Gastrocnemius medialis (tissue), 4 donors: Measurements from ENCODE around the gene RAB17. TPM values are rescaled to one million over a fixed set of nuclear protein-coding genes. Genes with fewer than 3 reads are reported as not detected.

Source experiments
- ATAC-seq, 2 donors: fragments of 150-250 bp; one replicate each; pipeline ENCODE4 v1.9.1; 2016
- DNase-seq, 2 donors: peaks; one replicate each; pipeline ENCODE4 v3.0.0-alpha.2; 2019
- H3K27ac ChIP-seq, 4 donors: fragments of 200-600 bp; sonication (generic); 1 replicate in 1 of 4; 2 replicates in 3 of 4; pipeline ENCODE4 v1.5.1; 2016 to 2018; ENCODE audit warnings: mild to moderate bottlenecking in 2 of 4, moderate library complexity in 1 of 4
- H3K27me3 ChIP-seq, 3 donors: fragments of 200-600 bp; sonication (generic) in 2 of 3; 1 replicate in 1 of 3; 2 replicates in 2 of 3; pipeline versions ENCODE4 v1.5.1 to v1.6.0; 2016 to 2019; ENCODE audit warnings: mild to moderate bottlenecking in 1 of 3, moderate library complexity in 1 of 3
- H3K36me3 ChIP-seq, 2 donors: fragments of 200-600 bp; sonication (generic) in 1 of 2; one replicate each; pipeline ENCODE4 v1.5.1; 2017 to 2018
- H3K4me1 ChIP-seq, 2 donors: fragments of 200-600 bp; sonication (generic) in 1 of 2; one replicate each; pipeline ENCODE4 v1.5.1; 2016 to 2017; ENCODE audit warnings: mild to moderate bottlenecking in 2 of 2
- H3K4me3 ChIP-seq, 4 donors: fragments of 200-600 bp; sonication (generic) in 3 of 4; 1 replicate in 1 of 4; 2 replicates in 3 of 4; pipeline ENCODE4 v1.5.1; 2016 to 2019; ENCODE audit warnings: mild to moderate bottlenecking in 2 of 4
- H3K9me3 ChIP-seq, 3 donors: fragments of 200-600 bp; sonication (generic) in 2 of 3; 1 replicate in 1 of 3; 2 replicates in 2 of 3; pipeline ENCODE4 v1.5.1; 2016 to 2019
- CTCF ChIP-seq, 5 experiments: fragments of 450-650 bp in 3 of 5; fragments of 200-600 bp in 2 of 5; sonication (generic) in 2 of 5; IDR thresholded peaks in 4 of 5; conservative IDR thresholded peaks in 1 of 5; 1 replicate in 4 of 5; 2 replicates in 1 of 5; pipeline ENCODE4 v1.5.1; 2016 to 2019; ENCODE audit warnings: antibody characterized with exemption in 5 of 5, mild to moderate bottlenecking in 3 of 5, moderate library complexity in 3 of 5
- POLR2A ChIP-seq, 2 donors: fragments of 450-650 bp; IDR thresholded peaks; one replicate each; pipeline ENCODE4 v1.6.1; 2017; ENCODE audit warnings: antibody characterized with exemption in 2 of 2, mild to moderate bottlenecking in 2 of 2, moderate library complexity in 2 of 2
- in situ Hi-C, 4 donors: fragments of 200-750 bp; cut with MboI; loops; one replicate each; pipeline versions ENCODE4 v1.15.0 to v1.8.0; 2017; ENCODE audit warnings: low sequenced_read_pairs in 4 of 4
- intact Hi-C: fragments of 100-400 bp; cut with DNase I; formaldehyde crosslinking; loops from one replicate; pipeline ENCODE4 v1.15.1; 2023; ENCODE audit warnings: low total_unique reads
- total RNA-seq, 4 donors: library from RNA; depleted of rRNA; stranded (reverse); fragments of >200 nt; gene quantifications; one replicate each; pipeline versions ENCODE4 v1.1.0 to v1.2.3, GENCODE V29; 2016

Gene RAB17
- total RNA-seq, 4 donors from 2014 or later = 0.42 to 1.3 TPM; not detected in 2

DNA sequence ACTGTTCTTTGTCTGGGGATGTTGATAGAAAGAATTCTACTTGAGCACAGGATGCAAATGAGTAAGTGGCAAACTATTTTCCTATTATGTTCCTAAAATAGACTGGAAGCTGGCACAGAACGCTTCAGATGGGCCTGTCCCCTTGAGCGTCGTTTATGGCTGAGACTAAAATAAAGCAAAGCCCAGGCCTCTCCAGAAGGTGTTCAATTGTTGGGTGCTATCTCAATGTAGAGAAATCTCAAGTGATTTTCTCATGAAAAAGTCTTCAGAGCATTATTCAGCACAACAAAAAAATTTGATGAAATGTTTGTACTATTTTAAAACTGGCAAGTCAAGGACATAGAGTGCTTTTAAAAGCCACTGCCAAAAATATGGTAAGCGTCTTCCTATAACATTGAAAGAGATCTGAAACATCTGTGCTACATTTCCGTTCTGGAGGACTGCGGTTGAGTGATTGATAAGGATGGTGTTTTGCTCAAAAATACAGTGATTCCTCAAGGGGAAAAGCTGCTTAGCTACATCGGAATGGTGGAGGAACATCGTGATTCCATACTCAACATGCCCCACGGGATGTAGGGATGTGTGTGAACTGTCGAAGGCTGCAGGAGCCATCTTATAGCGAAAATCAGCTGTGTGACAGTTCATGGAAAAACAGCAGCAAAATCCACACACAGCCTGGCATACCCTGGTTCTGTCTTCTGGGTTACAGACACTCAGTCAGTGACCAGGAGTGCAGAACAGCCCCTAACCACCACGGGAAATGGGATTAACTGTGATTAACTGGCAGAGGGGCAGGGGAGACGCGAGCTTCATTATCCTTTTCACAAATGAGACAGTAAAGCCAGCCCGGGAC lies 26.4 kb upstream of the RAB17 start:
- no peak for DNase-seq
- in situ Hi-C loops = no loop called here
- Histone ChIP-seq H3K36me3 (no peaks in the 10 kb centered on the region), H3K4me1 (peaks cover 34 to 36% of the 10 kb centered on the region in 2 donors), H3K9me3 (no peaks in the 10 kb centered on the region), H3K4me3 (no peak overlapping the region), H3K27me3 (no peaks in the 10 kb centered on the region), H3K27ac (peak overlapping the region; percentile 61 to 69 (median 67))
- TF ChIP-seq POLR2A (IDR thresholded peaks at IDR 0.05) = no peak
- TF ChIP-seq CTCF (IDR thresholded peaks at IDR 0.05 in 4 of 5, conservative IDR thresholded peaks at IDR 0.05 in 1 of 5) = no peak
- intact Hi-C loops = no loop called here
- ATAC-seq = peak; percentile 76 to 81

DNA sequence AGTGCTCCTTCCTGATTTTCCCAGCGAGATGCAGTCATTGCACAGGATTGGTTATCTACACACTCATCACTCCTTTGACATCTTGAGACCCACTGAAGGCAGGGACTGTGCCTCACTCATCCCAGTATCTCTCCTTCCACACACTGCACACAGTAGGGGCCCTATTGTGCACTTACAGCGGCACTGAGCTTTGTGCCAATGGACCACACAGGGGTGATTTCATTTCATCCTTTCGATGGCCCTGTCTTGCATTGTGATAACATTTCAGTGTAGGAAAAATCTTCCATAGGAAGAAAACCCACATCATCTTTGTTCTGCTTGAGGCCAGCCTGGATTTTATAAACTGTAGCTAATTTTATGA lies 25.8 kb upstream of the RAB17 start:
- in situ Hi-C loops = no loop called here
- H3K27me3 ChIP-seq = no peaks in the 10 kb centered on the region
- DNase-seq (no peak), ATAC-seq (no peak)
- no peak overlapping the region for H3K4me3 ChIP-seq
- peaks cover 34 to 36% of the 10 kb centered on the region in 2 donors for H3K4me1 ChIP-seq
- no peaks in the 10 kb centered on the region for H3K36me3 ChIP-seq
- peak overlapping the region; percentile 61 to 69 (median 67) for H3K27ac ChIP-seq
- intact Hi-C loops = no loop called here
- H3K9me3 ChIP-seq = no peaks in the 10 kb centered on the region
- TF ChIP-seq CTCF (IDR thresholded peaks at IDR 0.05 in 4 of 5, conservative IDR thresholded peaks at IDR 0.05 in 1 of 5) (no peak), POLR2A (IDR thresholded peaks at IDR 0.05) (no peak)

DNA sequence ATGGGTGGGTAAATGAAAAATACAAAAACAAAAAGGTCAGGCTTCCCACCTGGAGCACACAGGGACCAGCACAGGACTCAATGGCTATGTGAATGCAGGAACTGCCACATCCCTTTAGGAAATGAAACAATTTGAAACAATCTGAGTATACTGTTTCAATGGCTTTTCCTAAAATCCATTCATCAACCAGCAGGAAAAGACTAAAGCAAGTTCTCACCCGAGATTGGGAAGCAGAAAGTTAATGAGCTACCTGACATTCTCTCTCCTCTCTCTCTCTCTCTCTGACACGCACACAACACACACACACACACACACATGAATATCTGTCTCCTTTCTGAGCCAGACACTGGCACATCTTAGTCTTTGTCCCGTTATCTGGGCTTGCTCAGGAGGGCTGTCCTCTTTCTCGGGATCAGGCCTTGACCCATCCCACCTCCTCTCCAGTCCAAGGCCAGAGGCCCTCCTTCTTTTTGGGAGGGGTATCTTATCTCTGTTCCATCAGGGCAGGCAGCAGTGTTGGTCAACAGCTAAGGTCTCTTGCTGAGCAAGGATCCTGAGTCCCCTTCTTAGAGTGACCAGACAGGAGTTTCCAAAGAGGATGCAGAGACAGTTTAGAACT lies 25.2 kb upstream of the RAB17 start:
- ATAC-seq (no peak), DNase-seq (no peak)
- Histone ChIP-seq H3K4me3 (no peak overlapping the region), H3K27me3 (no peaks in the 10 kb centered on the region), H3K4me1 (peaks cover 34 to 36% of the 10 kb centered on the region in 2 donors), H3K27ac (peak overlapping the region; percentile 61 to 69 (median 67)), H3K36me3 (no peaks in the 10 kb centered on the region), H3K9me3 (no peaks in the 10 kb centered on the region)
- in situ Hi-C loops = no loop called here
- TF ChIP-seq POLR2A (IDR thresholded peaks at IDR 0.05) = no peak
- intact Hi-C loops = no loop called here

GRCh38 chr2:237614151-237614720 lies 23.7 kb upstream of the RAB17 start:
- Histone ChIP-seq H3K36me3 (no peaks in the 10 kb centered on the region), H3K4me1 (peaks cover 32 to 36% of the 10 kb centered on the region in 2 donors), H3K4me3 (no peak overlapping the region), H3K9me3 (no peaks in the 10 kb centered on the region), H3K27me3 (no peaks in the 10 kb centered on the region), H3K27ac (no peak overlapping the region)
- TF ChIP-seq CTCF (IDR thresholded peaks at IDR 0.05 in 4 of 5, conservative IDR thresholded peaks at IDR 0.05 in 1 of 5) (no peak), POLR2A (IDR thresholded peaks at IDR 0.05) (no peak)
- intact Hi-C loops (no loop called here), in situ Hi-C loops (no loop called here)
- no peak for ATAC-seq
- no peak for DNase-seq

DNA sequence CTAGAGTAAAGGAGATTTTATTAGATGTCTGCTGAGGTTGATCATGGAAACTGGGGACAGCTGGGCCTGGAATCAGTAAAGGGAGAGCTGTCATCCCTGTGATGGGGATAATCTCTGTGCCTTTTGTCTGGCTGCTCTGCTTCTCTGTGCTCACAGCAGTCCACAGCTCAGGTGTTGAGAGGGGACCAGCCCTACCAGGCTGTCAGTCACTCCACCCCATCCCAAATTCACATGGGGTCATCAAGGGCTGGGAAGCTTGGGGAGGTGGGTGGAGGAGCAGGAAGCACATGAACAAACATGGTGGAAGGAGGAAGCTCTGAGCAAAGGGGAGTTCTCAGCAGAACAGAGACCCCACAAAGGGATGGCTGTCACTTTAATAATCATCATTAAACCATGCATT lies 23.1 kb upstream of the RAB17 start:
- no peaks in the 10 kb centered on the region for H3K9me3 ChIP-seq
- no peak for DNase-seq
- H3K27ac ChIP-seq = no peak overlapping the region
- no peak for TF ChIP-seq POLR2A (IDR thresholded peaks at IDR 0.05)
- no peak for TF ChIP-seq CTCF (IDR thresholded peaks at IDR 0.05 in 4 of 5, conservative IDR thresholded peaks at IDR 0.05 in 1 of 5)
- H3K27me3 ChIP-seq = no peaks in the 10 kb centered on the region
- no peak overlapping the region for H3K4me3 ChIP-seq
- intact Hi-C loops = no loop called here
- in situ Hi-C loops = no loop called here
- H3K4me1 ChIP-seq = peaks cover 27 to 30% of the 10 kb centered on the region in 2 donors
- H3K36me3 ChIP-seq = no peaks in the 10 kb centered on the region
- ATAC-seq = no peak
